ENCODE measurements around the gene RHBDF2.

DNA sequence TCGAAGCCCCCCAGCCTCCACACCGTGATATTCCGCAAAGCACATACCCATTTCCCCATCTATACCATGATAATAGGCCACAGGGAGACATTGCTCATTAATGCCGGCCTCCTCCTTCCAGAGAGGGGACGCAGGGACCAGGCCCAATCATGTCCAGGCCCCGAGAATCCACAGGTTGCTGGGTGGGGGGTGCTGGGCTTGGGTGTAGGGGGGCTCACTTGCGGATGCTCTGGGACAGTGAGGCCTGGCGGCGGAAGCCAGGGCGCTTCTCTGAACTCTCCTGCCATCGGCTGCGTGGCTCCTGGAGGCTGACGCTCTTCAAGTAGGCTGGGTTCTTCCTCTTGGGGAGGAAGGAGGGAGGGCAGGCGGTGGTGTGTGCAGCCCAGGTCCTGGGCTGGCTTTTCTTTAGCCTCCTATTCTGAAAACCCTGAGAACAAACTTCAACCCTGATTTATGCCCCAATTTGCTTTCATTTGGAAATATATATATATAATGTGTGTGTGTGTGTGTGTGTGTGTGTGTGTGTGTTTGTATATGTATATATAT is 21.6 kb downstream of the RHBDF2 start:
- no peak for TF ChIP-seq POLR2A (IDR thresholded peaks at IDR 0.05; ENCODE audit: low read depth, low read length)
- TF ChIP-seq TAF1 (IDR thresholded peaks at IDR 0.05; ENCODE audit: borderline replicate concordance, low read depth, low read length), result no peak
- no peak for TF ChIP-seq POLR2AphosphoS5 (IDR thresholded peaks at IDR 0.05; ENCODE audit: low read depth, low read length)

Data from GM12892 (cell line).